Effector memory CD8-positive, alpha-beta T cell (primary cell): ENCODE results near the gene MOB4.

ENCODE experiments used
- ATAC-seq: fragments of 150-1000 bp; cut with Tn5 transposase; replicated peaks from 2 replicates; pipeline ENCODE4 v1.10.0; 2021; ENCODE audit warnings: mild to moderate bottlenecking, moderate library complexity
- DNase-seq, 3 experiments: peaks; one replicate each; pipeline ENCODE4 v3.0.0; 2021
- H3K27ac Mint-ChIP-seq, 2 donors: one replicate each; pipeline ENCODE4 v1.8.0; 2022; ENCODE audit warnings: mild to moderate bottlenecking in 2 of 2, mixed read lengths in 2 of 2, moderate library complexity in 2 of 2
- H3K27me3 Mint-ChIP-seq, 2 donors: one replicate each; pipeline ENCODE4 v1.8.0; 2022; ENCODE audit warnings: mixed read lengths in 2 of 2
- H3K36me3 Mint-ChIP-seq: one replicate; pipeline ENCODE4 v1.8.0; 2022; ENCODE audit warnings: mild to moderate bottlenecking, moderate library complexity, mixed read lengths; ENCODE audit not compliant: insufficient read depth
- H3K4me1 Mint-ChIP-seq, 2 donors: one replicate each; pipeline ENCODE4 v1.8.0; 2022; ENCODE audit warnings: low read depth in 2 of 2, mixed read lengths in 2 of 2
- H3K4me3 Mint-ChIP-seq, 2 donors: one replicate each; pipeline ENCODE4 v1.8.0; 2022; ENCODE audit warnings: mild to moderate bottlenecking in 2 of 2, mixed read lengths in 2 of 2, moderate library complexity in 2 of 2
- H3K9me3 Mint-ChIP-seq, 2 donors: one replicate each; pipeline ENCODE4 v1.8.0; 2022; ENCODE audit warnings: mixed read lengths in 2 of 2

Gene MOB4

DNA sequence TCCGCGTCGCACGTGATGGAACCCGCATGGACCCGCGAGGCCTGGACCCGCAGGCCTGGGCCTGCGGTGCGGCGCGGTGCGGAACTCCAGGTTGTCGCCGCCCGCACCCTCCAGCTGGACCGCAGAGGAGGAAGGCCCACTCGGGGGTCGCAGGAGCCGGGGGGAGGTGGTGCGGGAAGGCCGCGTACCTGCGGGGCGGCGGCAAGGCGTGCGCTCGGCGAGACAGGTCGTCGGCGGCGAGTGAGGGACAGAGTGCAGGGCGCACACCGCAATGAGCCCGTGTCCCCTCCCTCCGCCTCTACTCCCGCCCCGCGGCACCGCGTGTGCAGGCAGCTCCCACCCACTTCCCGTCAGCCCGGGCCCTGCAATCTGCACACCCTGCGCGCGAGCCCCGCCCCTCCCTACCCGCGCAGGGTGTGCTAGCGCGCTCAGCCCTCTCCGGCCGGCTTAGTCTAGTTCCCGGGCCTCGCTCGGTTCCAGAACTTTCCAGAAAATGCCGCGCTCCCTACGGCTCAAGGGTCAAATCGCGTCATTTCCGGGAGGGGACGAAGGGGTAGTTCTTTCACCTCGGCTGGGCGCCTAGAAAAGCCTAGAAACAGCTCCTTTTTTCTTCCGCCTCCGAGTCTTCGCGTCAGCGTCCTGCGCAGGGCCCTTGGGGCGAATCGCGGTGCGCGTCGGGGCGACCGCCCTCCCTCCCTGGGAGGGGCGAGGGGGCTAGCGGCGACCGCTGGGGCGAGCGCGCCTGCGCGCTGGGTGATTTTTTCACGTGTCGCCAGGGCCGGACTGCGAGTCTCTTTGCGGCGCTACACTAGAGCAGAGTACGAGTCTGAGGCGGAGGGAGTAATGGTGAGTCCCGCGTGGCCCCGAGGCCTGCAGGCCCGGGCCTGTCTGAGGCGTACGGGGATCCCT lies 16.0 kb upstream of the MOB4 start, which contains the start of the genes HSPD1 and HSPE1:
HSPD1 (minus strand) TSS at position 247 of the 909 bp plus-strand sequence. CDS start 992 bp downstream, outside the sequence.
HSPE1 (plus strand) TSS at position 786 of the 909 bp plus-strand sequence; CDS start at position 844, 58 bp downstream.
- H3K4me1 Mint-ChIP-seq: peaks cover 38 to 43% of the 10 kb centered on the region in 2 donors
- DNase-seq: peak; percentile 93 to 94 (median 93)
- peak within 1 kb of the TSS; percentile 83 to 92 for H3K4me3 Mint-ChIP-seq
- H3K9me3 Mint-ChIP-seq: no peaks in the 10 kb centered on the region
- peaks cover 70% of the 10 kb centered on the region for H3K36me3 Mint-ChIP-seq
- H3K27me3 Mint-ChIP-seq: no peaks in the 10 kb centered on the region
- peak within 1 kb of the TSS; percentile 94 to 96 for H3K27ac Mint-ChIP-seq
- peak; percentile 79 for ATAC-seq

DNA sequence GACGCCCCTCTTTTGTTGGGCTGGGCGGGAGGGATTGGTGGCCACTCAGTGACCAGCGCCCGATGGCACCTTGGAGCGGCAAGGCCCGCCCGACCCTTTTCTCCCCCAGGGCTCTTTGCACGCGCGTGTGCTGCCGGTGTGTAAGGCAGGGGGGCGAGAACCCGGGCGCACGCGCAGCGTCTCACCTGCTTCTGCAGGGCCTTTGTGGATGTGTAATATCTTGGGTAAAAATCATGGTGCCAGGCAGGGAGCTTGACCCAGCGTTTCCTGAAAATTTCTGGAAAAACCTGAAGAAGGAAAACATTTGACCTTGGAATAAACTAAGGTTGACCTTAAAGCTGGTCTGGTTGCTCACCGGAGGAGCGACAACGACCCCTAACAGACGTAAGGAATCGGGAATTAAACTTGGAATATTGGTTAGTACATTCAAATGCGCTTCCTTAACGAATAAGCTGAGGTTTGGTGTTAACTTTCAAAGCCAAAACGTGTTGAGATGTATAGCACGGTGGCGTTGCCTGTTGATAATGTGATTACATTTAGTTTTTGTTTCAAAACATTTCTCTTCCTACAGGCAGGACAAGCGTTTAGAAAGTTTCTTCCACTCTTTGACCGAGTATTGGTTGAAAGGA lies 15.2 kb upstream of the MOB4 start:
- H3K36me3 Mint-ChIP-seq: peaks cover 65% of the 10 kb centered on the region

DNA sequence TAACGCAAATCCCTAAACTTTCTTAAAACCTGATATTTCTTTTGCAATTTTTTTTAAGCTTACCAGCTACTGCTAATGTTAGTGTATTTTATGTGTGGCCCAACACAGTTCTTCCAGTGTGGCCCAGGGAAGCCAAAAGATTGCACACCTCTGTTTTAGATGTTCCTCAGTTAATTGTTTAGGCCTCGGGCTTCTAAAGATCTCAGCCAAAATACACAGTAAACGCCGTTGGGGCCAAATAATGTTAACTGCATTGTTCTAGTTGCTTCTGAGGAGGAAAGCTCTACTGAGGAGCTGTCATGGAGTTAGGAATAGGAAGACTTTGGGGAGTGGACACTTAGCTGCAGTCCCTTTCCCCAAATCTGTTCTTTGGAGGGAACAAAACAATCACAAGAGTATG lies 13.7 kb upstream of the MOB4 start:
- ATAC-seq (no peak), DNase-seq (no peak)
- Mint-ChIP-seq H3K36me3 (peaks cover 54% of the 10 kb centered on the region), H3K4me3 (peak overlapping the region; percentile 83 to 92), H3K27me3 (no peaks in the 10 kb centered on the region), H3K27ac (peak overlapping the region; percentile 94 to 96), H3K9me3 (no peaks in the 10 kb centered on the region), H3K4me1 (peaks cover 31 to 39% of the 10 kb centered on the region in 2 donors)

More for the DNA sequence above, 15.2 kb upstream of the MOB4 start:
- ATAC-seq (peak; percentile 4), DNase-seq (peak in 2 of 3 experiments; percentile 9 to 12)
- Mint-ChIP-seq H3K4me1 (peaks cover 38 to 42% of the 10 kb centered on the region in 2 donors), H3K4me3 (peak overlapping the region; percentile 83 to 92), H3K27me3 (no peaks in the 10 kb centered on the region), H3K27ac (peak overlapping the region; percentile 94 to 96), H3K9me3 (no peaks in the 10 kb centered on the region)

DNA sequence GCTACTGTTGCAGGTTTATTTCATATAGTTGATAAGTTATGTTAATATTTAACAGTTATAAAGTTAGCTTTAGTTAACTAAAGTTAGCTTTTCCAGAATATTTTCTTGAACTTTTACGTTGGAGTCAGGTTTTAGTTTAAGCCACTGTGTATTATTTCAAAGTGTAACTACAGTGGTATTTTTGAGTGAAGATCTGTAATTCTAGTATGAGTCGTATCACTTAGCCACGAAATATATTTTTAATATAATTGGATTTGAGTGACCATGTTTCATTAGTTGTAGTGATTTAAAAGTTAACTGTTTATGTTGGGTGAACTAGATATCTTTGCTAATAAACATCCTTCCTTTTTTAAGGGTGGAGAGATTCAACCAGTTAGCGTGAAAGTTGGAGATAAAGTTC lies 13.2 kb upstream of the MOB4 start:
- Mint-ChIP-seq H3K36me3 (peaks cover 54% of the 10 kb centered on the region), H3K27me3 (no peaks in the 10 kb centered on the region), H3K27ac (peak overlapping the region; percentile 94 to 96), H3K4me3 (peak overlapping the region; percentile 83 to 92), H3K4me1 (peaks cover 28 to 34% of the 10 kb centered on the region in 2 donors), H3K9me3 (no peaks in the 10 kb centered on the region)
- ATAC-seq (no peak), DNase-seq (no peak)

DNA sequence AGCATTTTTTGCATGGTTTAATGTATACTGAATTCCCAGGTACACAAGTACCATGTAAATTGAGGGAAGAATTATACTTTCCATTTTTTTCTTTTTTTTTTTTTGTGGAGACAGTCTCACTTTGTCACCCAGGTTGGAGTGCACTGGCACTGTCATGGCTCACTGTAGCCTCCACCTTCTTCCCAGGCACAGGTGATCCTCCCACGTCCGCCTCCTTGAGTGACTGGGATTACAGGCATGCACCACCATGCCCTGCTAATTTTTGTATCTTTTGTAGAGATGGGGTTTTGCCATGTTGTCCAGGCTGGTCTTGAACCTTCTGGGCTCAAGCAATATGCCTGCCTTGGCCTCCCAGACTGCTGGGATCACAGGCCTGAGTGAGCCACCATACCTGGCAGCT lies 11.9 kb upstream of the MOB4 start:
- H3K4me3 Mint-ChIP-seq: no peak overlapping the region
- peak overlapping the region; percentile 22 to 65 for H3K27ac Mint-ChIP-seq
- H3K4me1 Mint-ChIP-seq: peaks cover 19 to 28% of the 10 kb centered on the region in 2 donors
- H3K36me3 Mint-ChIP-seq: peaks cover 46% of the 10 kb centered on the region
- DNase-seq (no peak), ATAC-seq (no peak)
- H3K9me3 Mint-ChIP-seq: no peaks in the 10 kb centered on the region
- no peaks in the 10 kb centered on the region for H3K27me3 Mint-ChIP-seq

DNA sequence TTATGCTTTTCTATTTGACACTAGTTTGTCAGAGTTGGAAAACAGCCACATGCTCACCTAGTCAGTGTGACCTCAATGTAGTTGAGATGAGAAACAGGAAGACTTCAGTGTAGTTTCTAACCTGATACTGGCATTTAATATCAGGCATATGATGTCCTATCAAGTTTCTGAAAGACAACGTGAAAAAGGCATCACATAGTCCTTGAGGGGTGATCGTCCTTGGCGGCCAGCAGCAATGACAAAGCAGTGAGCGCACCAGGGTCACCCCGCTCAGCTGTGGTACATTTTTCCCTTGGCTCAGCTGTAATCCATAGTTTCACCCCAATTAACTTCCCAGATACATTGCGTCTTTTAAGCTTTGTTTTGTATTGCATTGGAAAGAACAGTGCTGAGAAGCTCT lies 11.4 kb upstream of the MOB4 start:
- peaks cover 19 to 28% of the 10 kb centered on the region in 2 donors for H3K4me1 Mint-ChIP-seq
- H3K27me3 Mint-ChIP-seq: no peaks in the 10 kb centered on the region
- H3K36me3 Mint-ChIP-seq: peaks cover 41% of the 10 kb centered on the region
- H3K4me3 Mint-ChIP-seq: no peak overlapping the region
- DNase-seq: no peak
- H3K27ac Mint-ChIP-seq: peak overlapping the region in 1 of 2 donors; percentile 65
- ATAC-seq: no peak
- no peaks in the 10 kb centered on the region for H3K9me3 Mint-ChIP-seq

DNA sequence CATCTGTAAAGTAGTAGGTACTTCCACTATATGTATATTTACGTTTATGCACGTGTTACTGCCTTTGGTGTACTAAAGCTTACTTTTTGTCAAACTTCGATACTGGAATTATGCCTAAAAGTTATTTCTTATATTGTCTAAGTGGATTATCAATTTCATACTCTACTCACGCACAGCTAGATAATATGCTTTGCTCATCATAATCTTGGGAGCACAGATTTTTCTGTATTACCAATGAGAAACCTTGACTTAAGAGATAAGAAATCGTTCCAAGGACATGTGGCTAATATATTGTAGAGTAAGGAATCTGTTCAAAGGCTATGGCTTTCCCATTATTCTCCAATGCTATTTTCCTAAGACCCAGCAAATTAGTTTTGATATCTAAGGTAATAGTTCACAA lies 9.2 kb upstream of the MOB4 start:
- Mint-ChIP-seq H3K4me3 (no peak overlapping the region), H3K4me1 (peaks cover 8 to 19% of the 10 kb centered on the region in 2 donors), H3K27ac (no peak overlapping the region), H3K36me3 (peaks cover 26% of the 10 kb centered on the region), H3K27me3 (no peaks in the 10 kb centered on the region), H3K9me3 (no peaks in the 10 kb centered on the region)
- ATAC-seq (no peak), DNase-seq (no peak)

DNA sequence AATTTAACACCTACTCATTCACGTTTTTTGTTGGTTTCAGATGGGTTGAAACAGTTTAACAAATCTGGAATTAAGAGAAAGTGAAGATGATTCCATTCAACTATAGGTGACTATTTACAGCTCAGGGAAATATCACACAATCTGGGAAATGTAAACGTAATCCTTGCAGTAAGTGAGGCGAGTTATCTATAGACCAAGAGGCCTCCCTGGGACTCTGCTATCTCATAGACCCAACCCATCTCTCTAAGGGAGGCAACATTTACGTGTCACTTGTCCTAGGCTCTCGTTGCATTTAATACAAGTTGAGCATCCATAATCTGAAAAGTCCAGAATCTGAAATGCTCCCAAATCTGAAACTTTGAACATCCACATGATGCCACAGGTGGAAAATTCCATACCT lies 2.0 kb upstream of the MOB4 start:
- no peak overlapping the region for H3K4me3 Mint-ChIP-seq
- no peaks in the 10 kb centered on the region for H3K9me3 Mint-ChIP-seq
- H3K36me3 Mint-ChIP-seq: peaks cover 18% of the 10 kb centered on the region
- DNase-seq (no peak), ATAC-seq (no peak)
- H3K27me3 Mint-ChIP-seq: no peaks in the 10 kb centered on the region
- H3K27ac Mint-ChIP-seq: peak overlapping the region in 1 of 2 donors; percentile 98
- peaks cover 19 to 28% of the 10 kb centered on the region in 2 donors for H3K4me1 Mint-ChIP-seq

DNA sequence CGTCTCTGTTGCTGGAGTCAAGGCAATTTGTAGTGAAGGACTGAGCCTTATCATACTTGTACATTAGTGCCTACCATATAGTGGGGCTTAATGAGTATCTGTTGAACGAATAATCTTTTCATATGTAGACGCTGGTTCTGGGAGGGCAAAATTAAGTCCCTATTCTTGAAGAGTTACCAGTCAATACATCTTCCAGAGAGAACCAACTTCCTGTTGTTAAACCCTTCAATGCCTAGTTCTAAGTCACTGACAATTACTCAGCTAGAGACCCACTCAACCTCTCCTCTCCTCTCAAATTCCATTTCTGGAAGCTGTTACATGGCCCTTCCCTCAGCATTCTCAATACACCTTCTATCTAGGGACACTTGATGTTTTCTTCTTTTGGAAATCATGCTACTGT lies 1.1 kb upstream of the MOB4 start:
- DNase-seq: no peak
- H3K36me3 Mint-ChIP-seq: peaks cover 20% of the 10 kb centered on the region

DNA sequence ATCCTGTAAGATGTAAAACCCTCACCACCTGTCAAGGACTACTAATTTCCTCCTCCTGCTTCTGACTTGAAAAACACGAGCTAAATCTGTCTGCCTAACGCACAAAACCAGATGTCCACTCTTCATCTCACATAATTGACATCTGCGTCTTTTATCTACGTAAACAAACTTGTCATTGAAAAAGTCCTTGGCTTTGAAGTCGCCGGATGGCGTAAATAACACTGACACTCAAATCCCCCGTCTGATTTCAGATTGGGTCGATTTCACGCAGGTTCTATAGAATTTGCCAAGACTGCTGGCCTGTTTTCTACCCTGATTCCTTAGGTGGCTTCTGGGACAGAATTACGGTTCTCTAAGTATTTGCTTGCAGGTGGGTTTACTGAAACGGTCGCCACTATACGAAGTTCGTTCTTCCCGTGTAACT lies 539 bp upstream of the MOB4 start:
- DNase-seq: no peak
- ATAC-seq: peak; percentile 24
- no peaks in the 10 kb centered on the region for H3K9me3 Mint-ChIP-seq
- H3K36me3 Mint-ChIP-seq: peaks cover 20% of the 10 kb centered on the region
- peak overlapping the region; percentile 98 to 99 for H3K27ac Mint-ChIP-seq
- peak overlapping the region; percentile 94 to 95 for H3K4me3 Mint-ChIP-seq
- H3K4me1 Mint-ChIP-seq: peaks cover 19 to 34% of the 10 kb centered on the region in 2 donors
- no peaks in the 10 kb centered on the region for H3K27me3 Mint-ChIP-seq

More for the DNA sequence above, 1.1 kb upstream of the MOB4 start:
- H3K27me3 Mint-ChIP-seq: no peaks in the 10 kb centered on the region
- H3K9me3 Mint-ChIP-seq: no peaks in the 10 kb centered on the region
- H3K27ac Mint-ChIP-seq: peak overlapping the region; percentile 98 to 99
- ATAC-seq: no peak
- peak overlapping the region; percentile 94 to 95 for H3K4me3 Mint-ChIP-seq
- H3K4me1 Mint-ChIP-seq: peaks cover 19 to 33% of the 10 kb centered on the region in 2 donors

DNA sequence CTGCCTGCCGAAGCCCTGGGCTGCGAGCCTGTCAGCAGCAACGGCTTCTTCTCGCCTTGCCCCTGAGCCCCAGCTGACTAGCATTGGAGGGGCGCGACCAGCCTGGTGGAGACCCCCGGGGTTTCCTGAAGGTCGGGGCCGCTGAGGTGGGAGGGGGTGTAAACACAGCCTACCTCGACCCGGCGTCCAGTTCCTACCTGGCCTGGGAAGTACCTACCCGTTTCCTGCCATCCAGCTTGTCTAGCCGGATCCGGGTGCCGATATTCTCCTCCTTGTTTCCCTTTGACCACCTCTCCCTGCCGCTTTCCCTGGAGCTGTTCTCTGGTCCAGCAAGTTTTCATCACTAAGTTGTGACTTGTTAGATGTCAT lies 511 bp downstream of the MOB4 start:
- peaks cover 20% of the 10 kb centered on the region for H3K36me3 Mint-ChIP-seq
- H3K4me3 Mint-ChIP-seq: peak overlapping the region; percentile 94 to 95
- peak overlapping the region; percentile 98 to 99 for H3K27ac Mint-ChIP-seq
- DNase-seq (peak in 1 of 3 experiments; percentile 10), ATAC-seq (no peak)
- no peaks in the 10 kb centered on the region for H3K27me3 Mint-ChIP-seq
- peaks cover 4 to 6% of the 10 kb centered on the region in 2 donors for H3K9me3 Mint-ChIP-seq
- H3K4me1 Mint-ChIP-seq: peaks cover 21 to 42% of the 10 kb centered on the region in 2 donors

DNA sequence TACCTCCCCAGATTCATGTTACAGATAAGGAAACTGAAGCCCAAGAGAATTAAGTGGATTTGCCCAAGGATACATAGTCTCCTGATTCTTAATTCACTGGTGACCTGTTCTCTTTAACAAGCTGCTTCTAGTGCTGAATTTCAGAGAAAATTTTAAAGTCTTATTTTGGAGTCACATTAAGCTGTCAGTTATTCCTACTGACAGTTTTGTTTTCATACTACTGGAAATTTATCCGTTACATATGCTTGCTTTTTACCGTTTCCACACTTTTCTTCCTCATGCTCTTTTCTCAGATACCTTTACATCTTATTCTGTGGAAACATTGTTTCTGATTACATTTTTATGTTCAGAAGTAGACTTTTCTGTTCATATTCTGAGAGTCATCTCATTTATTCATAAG lies 1.3 kb downstream of the MOB4 start:
- ATAC-seq (no peak), DNase-seq (no peak)
- peak overlapping the region; percentile 98 to 99 for H3K27ac Mint-ChIP-seq
- H3K27me3 Mint-ChIP-seq: no peaks in the 10 kb centered on the region
- H3K9me3 Mint-ChIP-seq: peaks cover 4 to 6% of the 10 kb centered on the region in 2 donors
- peaks cover 21 to 42% of the 10 kb centered on the region in 2 donors for H3K4me1 Mint-ChIP-seq
- peak overlapping the region; percentile 94 to 95 for H3K4me3 Mint-ChIP-seq
- peaks cover 20% of the 10 kb centered on the region for H3K36me3 Mint-ChIP-seq

DNA sequence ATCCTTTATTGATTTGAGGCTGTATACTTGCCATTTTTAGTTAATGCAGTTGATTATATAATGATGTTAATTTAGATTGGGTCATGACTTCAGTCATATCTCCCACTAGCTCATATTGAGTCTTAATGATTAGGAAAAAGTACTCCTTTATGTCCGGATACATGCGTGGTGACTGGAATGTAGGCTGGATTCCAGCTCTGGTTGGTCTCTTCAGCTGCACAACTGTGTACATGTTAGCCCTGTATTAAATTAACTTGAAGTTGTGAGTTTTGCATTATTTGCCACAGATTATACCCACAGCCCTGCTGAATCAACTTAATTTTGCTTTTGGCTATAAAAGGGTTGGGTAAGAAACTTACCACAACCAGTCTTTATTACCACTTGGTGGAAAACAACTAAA lies 22.5 kb downstream of the MOB4 start:
- Mint-ChIP-seq H3K36me3 (peaks cover 93% of the 10 kb centered on the region), H3K4me1 (peaks cover 28 to 52% of the 10 kb centered on the region in 2 donors), H3K4me3 (no peak overlapping the region), H3K9me3 (no peaks in the 10 kb centered on the region), H3K27me3 (no peaks in the 10 kb centered on the region), H3K27ac (peak overlapping the region; percentile 57 to 79)
- ATAC-seq (no peak), DNase-seq (no peak)
